Mononuclear cell (primary cell): ENCODE results near the gene PXK. TPM values are rescaled to one million over a fixed set of nuclear protein-coding genes. Genes with fewer than 3 reads are reported as not detected.
A peak's percentile ranks its signal among the peaks of the same experiment; 100 is the strongest.
"Not testable (repeated sequence)": the region's sequence is repeated elsewhere in the genome, so short reads cannot be mapped to it uniquely, and the experiment has no call there.

Experiments used
- H3K27me3 ChIP-seq: 2 replicates; pipeline ENCODE4 v1.6.0; 2011; ENCODE audit warnings: low read length, control low read depth; ENCODE audit not compliant: insufficient read depth
- H3K4me1 ChIP-seq: 2 replicates; pipeline ENCODE4 v1.5.1; 2011; ENCODE audit warnings: mild to moderate bottlenecking, low read length, control low read depth; ENCODE audit not compliant: insufficient read depth
- H3K4me3 ChIP-seq: 2 replicates; pipeline ENCODE4 v1.5.1; 2011; ENCODE audit warnings: mild to moderate bottlenecking, low read length, moderate library complexity
- H3K9me3 ChIP-seq: 2 replicates; pipeline ENCODE4 v1.5.1; 2011; ENCODE audit warnings: low read depth, mild to moderate bottlenecking, control low read depth, low read length
- total RNA-seq: library from RNA; depleted of rRNA; stranded (reverse); fragments of >200 nt; gene quantifications from one replicate; pipeline ENCODE4 v1.2.3, GENCODE V29; 2012

The PXK gene
- 50.7 TPM for total RNA-seq

DNA sequence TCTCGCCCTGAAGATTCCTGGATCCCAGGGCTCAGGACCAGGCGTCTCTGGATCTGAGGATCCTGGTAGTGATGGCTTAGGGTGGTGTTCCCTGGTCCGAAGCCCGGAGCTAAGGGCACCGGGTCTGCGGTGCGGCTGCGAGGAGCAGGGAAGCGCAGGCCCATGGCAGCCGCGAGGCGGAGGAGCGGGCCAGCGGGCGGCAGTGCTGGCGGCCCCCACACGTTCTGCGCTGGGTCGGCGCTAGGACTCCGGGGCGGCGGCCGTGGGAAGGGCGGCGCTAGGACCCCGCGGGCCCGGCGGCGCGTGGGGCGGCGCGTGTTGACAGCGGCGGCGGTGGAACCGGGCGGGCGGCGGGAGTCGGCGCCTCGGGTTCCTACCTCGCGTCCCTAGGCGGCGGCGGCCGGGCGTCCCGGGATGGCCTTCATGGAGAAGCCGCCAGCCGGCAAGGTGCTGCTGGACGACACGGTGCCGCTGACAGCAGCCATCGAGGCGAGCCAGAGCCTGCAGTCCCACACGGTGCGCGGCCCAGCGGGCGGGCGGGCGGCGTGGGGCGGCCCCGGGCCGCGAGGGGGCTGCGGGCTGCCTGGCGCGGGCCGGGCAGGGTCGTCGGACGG lies at the start of gene PXK:
TSS of gene PXK (plus strand) at position 318 of the 614 bp plus-strand sequence. CDS start at position 415, 97 bp downstream.
- peaks cover 52% of the 10 kb centered on the region for H3K4me1 ChIP-seq
- H3K4me3 ChIP-seq: peak within 1 kb of the TSS; percentile 64
- no peaks in the 10 kb centered on the region for H3K27me3 ChIP-seq
- no peaks in the 10 kb centered on the region for H3K9me3 ChIP-seq

DNA sequence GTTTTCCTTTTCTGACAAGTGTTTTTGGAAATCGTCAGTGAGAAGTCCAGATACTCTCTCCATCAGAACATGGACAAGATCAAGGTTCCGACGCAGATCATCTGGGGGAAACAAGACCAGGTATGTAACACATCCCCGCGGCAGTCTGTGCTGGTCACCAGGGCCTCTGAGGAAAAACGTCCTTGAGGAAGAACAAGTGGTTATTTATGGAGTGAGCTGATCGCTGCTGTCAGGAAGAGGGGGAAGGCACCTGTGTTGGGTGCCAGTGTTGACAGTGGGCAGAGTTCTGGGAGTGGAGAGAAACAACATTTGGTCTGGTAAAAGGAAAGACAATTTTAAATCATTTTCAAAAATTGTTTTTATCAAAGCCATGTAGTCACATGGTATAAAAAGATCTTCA lies 47.4 kb upstream of the PXK start:
- no peaks in the 10 kb centered on the region for H3K4me1 ChIP-seq
- H3K9me3 ChIP-seq: no peaks in the 10 kb centered on the region
- H3K27me3 ChIP-seq: no peaks in the 10 kb centered on the region
- H3K4me3 ChIP-seq: no peak overlapping the region

DNA sequence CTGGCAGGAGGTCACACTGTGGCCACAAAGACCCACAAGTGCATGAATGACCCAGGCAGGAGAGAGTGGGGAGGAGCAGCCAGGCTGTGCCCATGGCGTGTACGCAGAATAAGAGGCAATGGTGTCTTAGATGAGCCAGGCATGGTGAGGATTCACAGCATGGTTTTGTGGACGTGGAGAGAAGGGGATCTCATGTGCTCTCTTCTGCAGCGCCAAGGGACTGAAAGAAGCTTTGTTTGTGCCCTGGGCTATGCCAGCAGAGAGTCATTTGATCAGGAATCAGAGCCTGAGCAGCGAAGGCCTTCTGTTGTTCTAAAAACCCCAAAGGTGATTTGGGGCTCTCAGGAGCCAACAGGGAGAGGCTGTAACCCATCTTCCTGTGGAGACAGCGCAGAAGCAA lies 45.3 kb upstream of the PXK start:
- no peak overlapping the region for H3K4me3 ChIP-seq
- H3K9me3 ChIP-seq: no peaks in the 10 kb centered on the region

DNA sequence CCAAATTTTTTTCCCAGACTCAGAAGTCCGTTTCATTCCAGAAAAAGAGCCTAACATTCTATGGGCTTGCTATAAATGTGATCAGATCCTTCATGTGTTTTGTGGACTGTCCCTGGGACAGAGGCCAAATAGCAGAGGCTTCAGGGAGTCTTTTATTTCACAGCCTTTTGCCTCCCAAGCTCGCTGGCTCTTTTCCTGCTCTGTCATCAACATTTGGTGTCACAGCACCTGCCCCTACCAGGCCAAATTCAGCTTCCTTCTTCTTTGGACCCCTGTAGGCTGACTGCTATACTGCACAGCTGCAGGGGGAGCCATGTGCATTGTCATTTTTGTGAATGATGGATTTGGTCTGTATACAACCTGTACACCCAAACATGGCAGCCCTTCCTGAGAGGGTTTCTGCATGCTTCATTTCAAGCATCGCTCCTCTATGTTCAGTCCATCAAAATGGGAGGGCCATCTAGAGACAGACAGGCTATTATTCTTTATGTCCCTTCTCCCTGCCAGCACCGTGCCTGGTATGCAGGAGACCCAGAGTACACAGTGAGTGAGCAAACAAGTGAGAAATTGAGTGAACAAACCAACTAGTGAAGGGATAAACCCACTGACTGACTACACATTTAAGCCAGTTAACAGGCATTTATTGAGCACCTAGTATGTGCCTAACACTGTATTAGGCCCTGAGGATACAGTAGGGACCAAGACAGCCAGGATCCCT lies 44.5 kb upstream of the PXK start:
- no peak overlapping the region for H3K4me3 ChIP-seq
- H3K4me1 ChIP-seq: no peaks in the 10 kb centered on the region
- H3K9me3 ChIP-seq: no peaks in the 10 kb centered on the region
- H3K27me3 ChIP-seq: no peaks in the 10 kb centered on the region

More for the DNA sequence above, 45.3 kb upstream of the PXK start:
- no peaks in the 10 kb centered on the region for H3K27me3 ChIP-seq
- no peaks in the 10 kb centered on the region for H3K4me1 ChIP-seq

DNA sequence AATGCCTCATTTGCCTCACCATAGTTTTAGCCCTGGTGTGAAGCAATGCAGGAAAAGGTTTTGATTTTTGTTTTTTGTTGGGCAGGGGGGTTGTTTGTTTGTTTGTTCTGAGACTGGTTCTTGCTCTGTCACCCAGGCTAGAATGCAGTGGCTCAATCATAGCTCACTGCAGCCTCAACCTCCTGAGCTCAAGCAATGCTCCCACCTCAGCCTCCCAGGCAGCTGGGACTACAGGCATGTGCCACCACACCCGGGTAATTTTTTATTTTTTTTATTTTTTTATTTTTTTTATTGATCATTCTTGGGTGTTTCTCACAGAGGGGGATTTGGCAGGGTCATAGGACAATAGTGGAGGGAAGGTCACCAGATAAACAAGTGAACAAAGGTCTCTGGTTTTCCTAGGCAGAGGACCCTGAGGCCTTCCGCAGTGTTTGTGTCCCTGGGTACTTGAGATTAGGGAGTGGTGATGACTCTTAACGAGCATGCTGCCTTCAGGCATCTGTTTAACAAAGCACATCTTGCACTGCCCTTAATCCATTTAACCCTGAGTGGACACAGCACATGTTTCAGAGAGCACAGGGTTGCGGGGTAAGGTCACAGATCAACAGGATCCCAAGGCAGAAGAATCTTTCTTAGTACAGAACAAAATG lies 43.6 kb upstream of the PXK start:
- H3K9me3 ChIP-seq, H3K4me3 ChIP-seq, H3K4me1 ChIP-seq, H3K27me3 ChIP-seq: not testable (repeated sequence)

DNA sequence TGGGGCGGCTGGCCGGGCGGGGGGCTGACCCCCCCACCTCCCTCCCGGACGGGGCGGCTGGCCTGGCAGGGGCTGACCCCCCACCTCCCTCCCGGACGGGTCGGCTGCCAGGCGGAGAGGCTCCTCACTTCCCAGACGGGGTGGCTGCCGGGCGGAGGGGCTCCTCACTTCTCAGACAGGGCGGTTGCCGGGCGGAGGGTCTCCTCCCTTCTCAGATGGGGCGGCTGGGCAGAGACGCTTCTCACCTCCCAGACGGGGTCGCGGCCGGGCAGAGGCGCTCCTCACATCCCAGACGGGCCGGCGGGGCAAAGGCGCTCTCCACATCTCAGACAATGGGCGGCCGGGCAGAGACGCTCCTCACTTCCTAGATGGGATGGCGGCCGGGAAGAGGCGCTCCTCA lies 42.2 kb upstream of the PXK start:
- not testable (repeated sequence) for H3K9me3 ChIP-seq, H3K27me3 ChIP-seq, H3K4me1 ChIP-seq, H3K4me3 ChIP-seq

DNA sequence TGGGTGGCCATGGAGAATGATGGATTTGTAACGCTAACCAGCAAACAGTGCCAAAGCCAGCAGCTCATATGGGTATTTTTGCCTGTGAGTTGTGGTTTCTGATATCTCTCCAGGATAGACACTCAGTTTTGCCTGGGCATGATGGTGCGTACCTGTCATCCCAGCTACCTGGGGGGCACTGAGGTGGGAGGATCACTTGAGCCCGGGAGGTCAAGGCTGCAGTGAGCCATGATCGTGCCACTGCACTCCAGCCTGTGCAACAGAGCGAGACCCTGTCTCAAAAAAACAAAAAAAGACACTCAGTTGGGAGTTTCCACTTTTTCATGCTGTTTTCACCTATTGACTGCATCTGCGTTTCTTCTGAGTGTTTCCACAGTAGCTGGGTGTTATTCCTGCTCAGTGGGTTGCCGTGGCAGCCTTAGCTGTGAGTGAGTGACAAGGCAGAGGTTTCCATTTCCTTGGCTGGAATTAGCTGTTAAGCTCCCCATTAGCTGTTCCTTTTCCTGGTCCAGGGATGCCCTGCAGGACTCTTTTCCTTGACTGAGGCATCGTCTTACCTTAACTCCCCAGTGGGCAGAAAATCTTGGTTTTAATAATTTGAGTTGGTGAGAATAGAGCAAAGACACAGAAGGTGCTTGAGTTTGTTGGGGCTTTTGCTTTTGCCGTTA lies 40.9 kb upstream of the PXK start:
- Histone ChIP-seq H3K4me1 (no peaks in the 10 kb centered on the region), H3K9me3 (no peaks in the 10 kb centered on the region), H3K27me3 (no peaks in the 10 kb centered on the region), H3K4me3 (no peak overlapping the region)

DNA sequence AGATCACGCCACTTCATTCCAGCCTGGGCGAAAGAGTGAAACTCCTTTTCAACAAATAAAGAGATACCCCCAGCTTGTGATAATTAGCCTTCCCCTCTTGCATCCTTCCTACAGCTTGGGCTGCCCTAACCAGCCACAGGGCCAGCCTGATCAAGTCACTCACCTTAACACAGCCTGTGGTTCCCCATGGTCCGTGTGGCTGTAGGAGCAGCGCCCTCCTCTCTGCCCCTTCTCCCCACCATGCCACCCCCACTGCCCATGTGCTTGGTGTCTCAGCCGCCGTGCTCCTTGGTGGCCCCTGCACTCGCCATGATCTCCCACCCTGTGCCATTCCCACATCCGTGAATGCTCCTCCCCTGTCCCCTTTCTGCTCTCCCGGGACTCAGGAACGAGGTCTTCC lies 39.8 kb upstream of the PXK start:
- Histone ChIP-seq H3K27me3 (no peaks in the 10 kb centered on the region), H3K4me1 (no peaks in the 10 kb centered on the region), H3K9me3 (no peaks in the 10 kb centered on the region), H3K4me3 (no peak overlapping the region)

DNA sequence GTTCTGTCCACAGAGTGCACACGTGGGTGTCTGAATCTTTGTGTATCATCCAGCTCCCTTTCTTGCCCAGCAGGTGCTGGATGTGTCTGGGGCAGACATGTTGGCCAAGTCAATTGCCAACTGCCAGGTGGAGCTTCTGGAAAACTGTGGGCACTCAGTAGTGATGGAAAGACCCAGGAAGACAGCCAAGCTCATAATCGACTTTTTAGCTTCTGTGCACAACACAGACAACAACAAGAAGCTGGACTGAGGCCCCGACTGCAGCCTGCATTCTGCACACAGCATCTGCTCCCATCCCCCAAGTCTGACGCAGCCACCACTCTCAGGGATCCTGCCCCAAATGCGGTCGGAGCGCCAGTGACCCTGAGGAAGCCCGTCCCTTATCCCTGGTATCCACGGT lies 39.2 kb upstream of the PXK start:
- Histone ChIP-seq H3K4me3 (no peak overlapping the region), H3K27me3 (no peaks in the 10 kb centered on the region), H3K4me1 (no peaks in the 10 kb centered on the region), H3K9me3 (no peaks in the 10 kb centered on the region)

DNA sequence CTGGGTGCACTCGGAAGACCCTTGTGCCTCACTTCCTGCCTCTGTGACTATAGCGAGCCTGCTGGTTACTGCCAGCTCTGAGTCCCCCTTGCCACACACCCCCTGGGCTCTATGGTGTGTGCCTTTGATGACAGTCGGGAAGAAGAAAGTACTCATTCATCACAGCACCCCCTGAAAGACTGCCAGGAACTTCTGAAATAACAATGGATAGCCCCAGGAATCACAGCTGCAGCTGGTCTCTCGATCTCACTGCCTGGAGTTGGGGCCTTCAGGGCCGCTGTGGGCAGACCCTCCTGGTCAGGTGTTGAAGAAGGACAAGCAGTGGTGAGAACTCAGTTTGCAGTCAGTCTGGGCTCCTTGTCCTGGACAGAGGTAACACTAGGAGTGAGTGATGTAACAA lies 36.4 kb upstream of the PXK start:
- Histone ChIP-seq H3K27me3 (peaks cover 3% of the 10 kb centered on the region), H3K4me1 (no peaks in the 10 kb centered on the region), H3K4me3 (no peak overlapping the region), H3K9me3 (no peaks in the 10 kb centered on the region)

DNA sequence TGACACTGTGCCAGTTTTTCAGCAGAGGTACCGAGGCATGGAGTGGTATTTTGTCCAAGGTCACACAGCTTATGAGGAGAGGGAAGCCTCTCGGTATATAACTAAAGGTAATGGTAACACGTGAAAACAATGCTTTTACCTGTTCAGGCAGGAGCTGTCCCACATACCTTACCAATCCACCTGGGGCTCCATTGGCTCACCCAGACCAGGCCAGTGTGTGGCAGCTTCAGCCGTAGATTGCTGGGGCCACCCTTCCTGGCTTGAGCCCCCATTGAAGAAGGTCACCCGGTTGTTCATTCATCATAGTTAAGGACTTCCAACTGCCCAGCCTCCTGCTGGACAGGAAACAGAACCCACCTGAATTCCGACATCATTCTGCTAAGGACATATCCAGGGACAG lies 35.8 kb upstream of the PXK start:
- H3K4me1 ChIP-seq: no peaks in the 10 kb centered on the region
- no peak overlapping the region for H3K4me3 ChIP-seq
- H3K27me3 ChIP-seq: peaks cover 9% of the 10 kb centered on the region
- peaks cover 4% of the 10 kb centered on the region for H3K9me3 ChIP-seq

DNA sequence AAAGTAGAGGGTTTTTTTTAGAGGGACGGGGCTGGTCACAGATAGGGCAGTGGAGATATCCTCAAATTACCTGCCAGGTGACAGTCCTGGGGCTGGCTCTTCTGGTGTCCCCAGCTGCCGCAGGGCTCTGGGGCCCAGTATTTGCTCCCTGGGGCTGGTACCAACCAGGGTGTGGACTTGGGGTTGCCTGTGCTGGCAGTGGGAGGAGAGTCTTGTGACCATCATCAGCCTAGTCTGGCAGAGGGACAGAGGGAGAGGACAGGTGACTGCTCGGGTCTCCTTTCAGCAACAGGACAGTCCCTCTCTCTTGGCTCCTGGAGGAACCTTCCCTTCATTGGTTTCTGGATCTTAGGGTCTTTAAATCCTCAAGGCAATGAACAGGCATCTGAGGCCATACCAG lies 34.5 kb upstream of the PXK start:
- H3K4me3 ChIP-seq: no peak overlapping the region
- peaks cover 4% of the 10 kb centered on the region for H3K9me3 ChIP-seq
- no peaks in the 10 kb centered on the region for H3K4me1 ChIP-seq
- peaks cover 10% of the 10 kb centered on the region for H3K27me3 ChIP-seq

DNA sequence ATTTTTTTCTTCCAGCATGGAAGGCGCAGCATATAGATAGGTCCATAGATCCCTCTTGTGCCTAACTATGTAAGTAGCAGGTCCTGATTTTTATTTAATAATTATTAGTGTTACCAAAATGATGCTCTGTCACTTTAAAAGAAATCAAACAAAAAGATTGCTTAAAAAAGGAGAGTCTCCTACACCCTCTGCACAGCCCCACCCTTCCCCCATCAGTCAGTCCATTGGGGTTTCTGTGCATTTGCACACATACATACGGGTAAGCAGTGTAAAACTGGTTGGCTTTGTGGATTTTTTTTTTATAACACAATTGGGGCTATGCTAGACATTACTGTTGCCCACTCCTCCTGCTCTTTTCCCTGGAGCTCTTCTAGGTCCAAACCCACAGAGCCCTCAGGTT lies 33.6 kb upstream of the PXK start:
- H3K4me3 ChIP-seq: no peak overlapping the region
- H3K27me3 ChIP-seq: peaks cover 10% of the 10 kb centered on the region
- H3K4me1 ChIP-seq: no peaks in the 10 kb centered on the region
- peaks cover 4% of the 10 kb centered on the region for H3K9me3 ChIP-seq

DNA sequence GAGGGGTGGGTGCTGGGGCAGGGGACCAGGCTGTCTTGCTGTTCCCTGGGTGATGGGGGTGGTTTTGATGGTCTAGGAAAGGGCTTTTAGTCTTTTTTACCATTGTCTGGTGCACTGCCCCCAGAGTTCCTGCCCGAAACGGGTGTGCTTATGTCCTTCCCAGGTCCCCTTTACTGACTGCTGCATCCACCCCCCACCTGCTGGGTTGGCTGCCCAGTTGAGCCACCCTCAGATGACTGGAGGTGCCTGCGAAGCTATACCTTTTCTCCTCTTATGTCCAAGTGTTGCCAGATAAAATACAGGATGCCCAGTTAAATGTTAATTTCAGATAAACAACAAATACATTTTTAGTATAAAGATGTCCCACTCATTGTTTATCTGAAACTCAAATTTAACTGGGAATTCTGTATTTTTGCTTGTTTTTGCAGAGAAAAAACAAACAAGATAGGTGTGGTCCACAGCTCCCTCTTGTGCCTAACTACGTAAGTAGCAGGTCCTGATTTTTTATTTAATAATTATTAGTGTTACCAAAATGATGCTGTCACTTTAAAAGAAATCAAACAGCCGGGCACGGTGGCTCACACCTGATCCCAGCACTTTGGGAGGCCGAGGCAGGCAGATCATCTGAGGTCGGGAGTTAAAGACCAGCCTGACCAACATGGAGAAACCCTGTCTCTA lies 32.7 kb upstream of the PXK start:
- Histone ChIP-seq H3K27me3 (peaks cover 10% of the 10 kb centered on the region), H3K9me3 (peaks cover 4% of the 10 kb centered on the region), H3K4me1 (no peaks in the 10 kb centered on the region), H3K4me3 (no peak overlapping the region)
